Panc1 (cell line): Measurements from ENCODE around the gene ZP1. TPM values are rescaled to one million over a fixed set of nuclear protein-coding genes. Genes with fewer than 3 reads are reported as not detected.

Experiments
- ATAC-seq: fragments of 200-7000 bp; cut with Tn5 transposase; 2 replicates; pipeline ENCODE4 v1.9.1; 2020; ENCODE audit warnings: mild to moderate bottlenecking, moderate library complexity
- BruUV-seq: library from RNA; stranded (reverse); fragments of 400-500 nt; replicated peaks from 2 replicates; lab custom pipeline; 2021; lab: Mats Ljungman, UMichigan
- CTCF ChIA-PET: fragments of 300-600 bp; sonication (Branson Sonifier 250); formaldehyde crosslinking; loops from one replicate; lab custom pipeline; 2022; ENCODE audit warnings: antibody characterized with exemption; lab: Charles Lee
- POLR2A ChIA-PET: fragments of 300-600 bp; sonication (Branson Sonifier 250); formaldehyde crosslinking; loops from one replicate; lab custom pipeline; 2022; ENCODE audit warnings: antibody characterized with exemption; lab: Charles Lee
- DNase-seq: peaks from one replicate; pipeline ENCODE4 v3.0.0-alpha.2; 2010; ENCODE audit warnings: low read depth, low spot score
- H3K27ac ChIP-seq: 2 replicates; pipeline ENCODE4 v1.5.1; 2011; ENCODE audit warnings: mild to moderate bottlenecking, low read length, inconsistent platforms
- H3K27me3 ChIP-seq: fragments of 200-500 bp; sonication (Bioruptor generic); 2 replicates; pipeline ENCODE4 v1.6.0; 2014; ENCODE audit warnings: low read length, inconsistent platforms; ENCODE audit not compliant: control insufficient read depth, insufficient read depth
- H3K36me3 ChIP-seq: fragments of 200-500 bp; sonication (Bioruptor generic); 2 replicates; pipeline ENCODE4 v1.5.1; 2014; ENCODE audit warnings: inconsistent platforms, mild to moderate bottlenecking, low read length, moderate library complexity; ENCODE audit not compliant: control insufficient read depth, insufficient read depth
- H3K4me1 ChIP-seq: 2 replicates; pipeline ENCODE4 v1.5.1; 2011; ENCODE audit warnings: inconsistent platforms, mild to moderate bottlenecking, low read length, moderate library complexity; ENCODE audit not compliant: control insufficient read depth, insufficient read depth
- H3K4me3 ChIP-seq, 2 experiments: 2 replicates each; pipeline ENCODE4 v1.5.1; 2011 to 2012; ENCODE audit warnings: low read depth in 2 of 2, low read length in 2 of 2, mild to moderate bottlenecking in 2 of 2, inconsistent platforms in 1 of 2, moderate library complexity in 1 of 2
- H3K9me3 ChIP-seq: fragments of 200-500 bp; sonication (Bioruptor generic); 2 replicates; pipeline ENCODE4 v1.5.1; 2014; ENCODE audit warnings: low read depth, mild to moderate bottlenecking, inconsistent platforms, low read length, moderate library complexity; ENCODE audit not compliant: control insufficient read depth, insufficient read depth
- POLR2AphosphoS5 ChIP-seq: IDR thresholded peaks from 2 replicates; pipeline ENCODE4 v1.6.1; 2012; ENCODE audit warnings: mild to moderate bottlenecking, low read depth, low read length, moderate library complexity
- SIN3A ChIP-seq: IDR thresholded peaks from 2 replicates; pipeline ENCODE4 v1.6.1; 2012; ENCODE audit warnings: low read depth, mild to moderate bottlenecking, low read length, moderate library complexity, borderline replicate concordance; ENCODE audit not compliant: insufficient read depth
- TCF7L2 ChIP-seq: IDR thresholded peaks from 2 replicates; pipeline ENCODE4 v1.6.1; 2011; ENCODE audit warnings: mild to moderate bottlenecking, low read depth, low read length, inconsistent platforms
- in situ Hi-C: cut with HindIII; loops from 2 replicates; pipeline ENCODE4 v1.10.0; 2016; ENCODE audit warnings: low sequenced_read_pairs, low pct_unique_long_range_greater_than_20kb
- intact Hi-C: fragments of 100-400 bp; cut with micrococcal nuclease; formaldehyde crosslinking; loops from one replicate; pipeline ENCODE4 v1.10.0; 2022; ENCODE audit not compliant: unreplicated experiment
- total RNA-seq: library from RNA; stranded (reverse); gene quantifications from one replicate; pipeline ENCODE4 v1.2.1, GENCODE V29; 2021; ENCODE audit not compliant: unreplicated experiment
- TF ChIP-seq, protein P1 (sequence below): fragments of 450-650 bp; IDR thresholded peaks from 2 replicates; pipeline ENCODE4 v1.5.1; 2017; ENCODE audit warnings: mild to moderate bottlenecking
- TF ChIP-seq, protein P2 (sequence below), 2 experiments: IDR thresholded peaks; 2 replicates each; pipeline ENCODE4 v1.6.1; 2011 to 2012; ENCODE audit warnings: low read depth in 2 of 2, control low read depth in 1 of 2, low read length in 1 of 2, mild to moderate bottlenecking in 1 of 2, moderate library complexity in 1 of 2; ENCODE audit not compliant: insufficient read depth in 1 of 2

ZP1 gene
- total RNA-seq, 1 experiment from 2014 or later, result not detected

DNA sequence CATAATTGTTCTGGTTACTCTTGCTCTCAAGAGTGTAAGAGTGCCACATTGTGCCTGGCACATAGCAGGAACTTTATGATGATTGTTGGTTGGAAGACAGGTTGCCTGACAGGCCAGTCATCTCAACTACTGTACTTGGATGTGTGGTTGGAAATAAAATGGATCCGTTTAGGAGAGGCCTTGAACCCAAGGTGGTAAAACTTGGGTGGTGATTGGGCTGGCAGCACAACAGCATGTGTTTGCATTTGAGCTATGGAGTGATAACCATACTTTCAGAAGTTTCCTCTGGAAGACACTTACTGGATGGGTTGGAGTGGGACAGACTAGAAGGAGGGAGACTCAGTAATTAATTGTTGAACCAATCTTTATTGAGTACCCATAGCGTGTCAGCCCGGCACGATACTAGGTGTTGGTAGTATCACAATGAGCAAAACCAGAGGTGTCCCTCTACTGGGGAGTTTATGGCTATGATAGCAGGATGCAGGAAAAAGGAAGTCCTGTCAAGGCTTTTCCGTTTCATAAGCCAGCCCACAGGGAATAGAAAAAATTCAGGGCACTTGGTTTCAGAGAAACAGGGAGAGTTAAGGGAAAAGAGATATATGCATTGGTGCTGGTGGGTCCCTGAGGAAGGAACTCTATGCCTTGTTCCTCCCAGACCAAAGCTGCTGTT lies 43.5 kb downstream of the ZP1 start:
- no TSS peak for BruUV-seq
- ChIA-PET CTCF (no interaction called here), POLR2A (no interaction called here)
- H3K9me3 ChIP-seq, result no peaks in the 10 kb centered on the region
- no peak overlapping the region for H3K27ac ChIP-seq
- intact Hi-C loops (no loop called here), in situ Hi-C loops (no loop called here)
- H3K27me3 ChIP-seq, result 0 out of 2 replicates have a peak, but pooled peaks cover 3% of the 10 kb centered on the region
- peaks cover 3% of the 10 kb centered on the region; the same call in 1 of the 2 replicates for H3K36me3 ChIP-seq
- TF ChIP-seq POLR2AphosphoS5, result no peak
- TF ChIP-seq SIN3A, result no peak
- TF ChIP-seq, protein P1, sequence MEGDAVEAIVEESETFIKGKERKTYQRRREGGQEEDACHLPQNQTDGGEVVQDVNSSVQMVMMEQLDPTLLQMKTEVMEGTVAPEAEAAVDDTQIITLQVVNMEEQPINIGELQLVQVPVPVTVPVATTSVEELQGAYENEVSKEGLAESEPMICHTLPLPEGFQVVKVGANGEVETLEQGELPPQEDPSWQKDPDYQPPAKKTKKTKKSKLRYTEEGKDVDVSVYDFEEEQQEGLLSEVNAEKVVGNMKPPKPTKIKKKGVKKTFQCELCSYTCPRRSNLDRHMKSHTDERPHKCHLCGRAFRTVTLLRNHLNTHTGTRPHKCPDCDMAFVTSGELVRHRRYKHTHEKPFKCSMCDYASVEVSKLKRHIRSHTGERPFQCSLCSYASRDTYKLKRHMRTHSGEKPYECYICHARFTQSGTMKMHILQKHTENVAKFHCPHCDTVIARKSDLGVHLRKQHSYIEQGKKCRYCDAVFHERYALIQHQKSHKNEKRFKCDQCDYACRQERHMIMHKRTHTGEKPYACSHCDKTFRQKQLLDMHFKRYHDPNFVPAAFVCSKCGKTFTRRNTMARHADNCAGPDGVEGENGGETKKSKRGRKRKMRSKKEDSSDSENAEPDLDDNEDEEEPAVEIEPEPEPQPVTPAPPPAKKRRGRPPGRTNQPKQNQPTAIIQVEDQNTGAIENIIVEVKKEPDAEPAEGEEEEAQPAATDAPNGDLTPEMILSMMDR, result no peak
- DNase-seq (no peak), ATAC-seq (no peak)
- H3K4me3 ChIP-seq, result no peak overlapping the region
- peaks cover 17% of the 10 kb centered on the region for H3K4me1 ChIP-seq

DNA sequence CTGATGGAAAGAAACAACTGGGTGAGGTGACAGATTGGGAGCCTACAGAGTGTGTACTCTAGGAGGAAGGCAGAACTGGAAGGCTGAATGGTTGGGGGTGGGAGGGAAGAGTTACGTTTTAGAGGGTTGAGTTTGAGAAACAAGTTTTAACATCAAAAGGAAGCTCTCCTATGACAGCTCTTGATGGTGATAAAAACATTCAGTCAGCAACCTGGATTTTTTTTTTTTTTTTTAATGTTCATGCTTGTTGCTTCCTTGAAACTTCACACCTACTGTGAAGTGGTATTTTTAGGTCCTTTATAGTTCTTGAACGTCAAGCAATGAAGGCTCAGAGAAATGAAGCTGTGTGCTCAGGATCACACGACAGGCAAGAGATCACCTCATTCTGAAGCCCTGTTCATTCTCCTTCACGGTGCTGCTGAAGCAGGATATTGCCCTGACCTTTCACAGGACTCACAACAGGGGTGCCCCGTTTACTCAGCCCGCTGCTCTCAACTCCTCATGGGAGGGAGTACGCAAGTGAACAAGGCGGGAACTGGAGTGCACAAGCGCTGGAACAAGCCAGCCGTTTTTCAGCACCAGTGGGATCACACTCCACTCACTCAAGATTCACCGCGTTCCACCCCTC lies 45.0 kb downstream of the ZP1 start:
- Histone ChIP-seq H3K4me3 (no peak overlapping the region), H3K4me1 (peaks cover 15% of the 10 kb centered on the region), H3K27me3 (0 out of 2 replicates have a peak, but pooled peaks cover 3% of the 10 kb centered on the region), H3K36me3 (no peaks in the 10 kb centered on the region), H3K9me3 (no peaks in the 10 kb centered on the region), H3K27ac (no peak overlapping the region)
- CTCF ChIA-PET, result no interaction called here
- TF ChIP-seq, protein P2, sequence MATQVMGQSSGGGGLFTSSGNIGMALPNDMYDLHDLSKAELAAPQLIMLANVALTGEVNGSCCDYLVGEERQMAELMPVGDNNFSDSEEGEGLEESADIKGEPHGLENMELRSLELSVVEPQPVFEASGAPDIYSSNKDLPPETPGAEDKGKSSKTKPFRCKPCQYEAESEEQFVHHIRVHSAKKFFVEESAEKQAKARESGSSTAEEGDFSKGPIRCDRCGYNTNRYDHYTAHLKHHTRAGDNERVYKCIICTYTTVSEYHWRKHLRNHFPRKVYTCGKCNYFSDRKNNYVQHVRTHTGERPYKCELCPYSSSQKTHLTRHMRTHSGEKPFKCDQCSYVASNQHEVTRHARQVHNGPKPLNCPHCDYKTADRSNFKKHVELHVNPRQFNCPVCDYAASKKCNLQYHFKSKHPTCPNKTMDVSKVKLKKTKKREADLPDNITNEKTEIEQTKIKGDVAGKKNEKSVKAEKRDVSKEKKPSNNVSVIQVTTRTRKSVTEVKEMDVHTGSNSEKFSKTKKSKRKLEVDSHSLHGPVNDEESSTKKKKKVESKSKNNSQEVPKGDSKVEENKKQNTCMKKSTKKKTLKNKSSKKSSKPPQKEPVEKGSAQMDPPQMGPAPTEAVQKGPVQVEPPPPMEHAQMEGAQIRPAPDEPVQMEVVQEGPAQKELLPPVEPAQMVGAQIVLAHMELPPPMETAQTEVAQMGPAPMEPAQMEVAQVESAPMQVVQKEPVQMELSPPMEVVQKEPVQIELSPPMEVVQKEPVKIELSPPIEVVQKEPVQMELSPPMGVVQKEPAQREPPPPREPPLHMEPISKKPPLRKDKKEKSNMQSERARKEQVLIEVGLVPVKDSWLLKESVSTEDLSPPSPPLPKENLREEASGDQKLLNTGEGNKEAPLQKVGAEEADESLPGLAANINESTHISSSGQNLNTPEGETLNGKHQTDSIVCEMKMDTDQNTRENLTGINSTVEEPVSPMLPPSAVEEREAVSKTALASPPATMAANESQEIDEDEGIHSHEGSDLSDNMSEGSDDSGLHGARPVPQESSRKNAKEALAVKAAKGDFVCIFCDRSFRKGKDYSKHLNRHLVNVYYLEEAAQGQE (IDR thresholded peaks at IDR 0.05; ENCODE audit: insufficient read depth in 1 of 2, low read depth in 2 of 2, low read length in 1 of 2), result no peak
- TF ChIP-seq, protein P1, result no peak
- TF ChIP-seq TCF7L2, result no peak
- DNase-seq (no peak), ATAC-seq (no peak)
- intact Hi-C loops, result no loop called here
- POLR2A ChIA-PET, result no interaction called here
- in situ Hi-C loops, result no loop called here
- BruUV-seq, result no TSS peak
